Stimulated activated CD8-positive, alpha-beta memory T cell treated with anti-CD3 and anti-CD28 coated beads, Interleukin-7, amount 100 ng/mL, for 1 hour (primary cell): ENCODE data around the gene ARHGDIG.
"Not testable (repeated sequence)": the region's sequence is repeated elsewhere in the genome, so short reads cannot be mapped to it uniquely, and the experiment has no call there.

ENCODE experiments used
- DNase-seq, 2 donors: peaks; one replicate each; pipeline ENCODE4 v3.0.0-alpha.2; 2020; ENCODE audit warnings: low read depth in 2 of 2

The ARHGDIG gene

DNA sequence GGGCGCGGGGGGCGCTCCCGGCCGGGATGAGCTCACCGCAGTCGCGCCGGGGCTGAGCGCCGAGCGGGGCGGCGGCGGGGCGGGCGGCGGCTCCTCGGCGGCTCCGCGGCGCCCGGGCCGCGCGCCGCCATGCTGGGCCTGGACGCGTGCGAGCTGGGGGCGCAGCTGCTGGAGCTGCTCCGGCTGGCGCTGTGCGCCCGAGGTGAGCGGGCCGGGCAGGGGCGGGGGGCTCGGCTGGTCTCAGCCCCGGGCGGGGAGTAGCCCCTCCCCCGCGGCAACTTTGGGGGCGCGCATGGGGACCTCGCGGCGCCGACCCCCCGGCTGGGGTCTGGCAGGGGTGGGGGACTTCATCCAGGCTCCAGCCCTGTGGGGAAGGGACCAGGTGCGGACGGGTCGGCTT lies at the start of gene ARHGDIG:
ARHGDIG (plus strand) TSS at position 40 of the 400 bp plus-strand sequence; CDS start at position 130, 90 bp downstream.
- no peak for DNase-seq

DNA sequence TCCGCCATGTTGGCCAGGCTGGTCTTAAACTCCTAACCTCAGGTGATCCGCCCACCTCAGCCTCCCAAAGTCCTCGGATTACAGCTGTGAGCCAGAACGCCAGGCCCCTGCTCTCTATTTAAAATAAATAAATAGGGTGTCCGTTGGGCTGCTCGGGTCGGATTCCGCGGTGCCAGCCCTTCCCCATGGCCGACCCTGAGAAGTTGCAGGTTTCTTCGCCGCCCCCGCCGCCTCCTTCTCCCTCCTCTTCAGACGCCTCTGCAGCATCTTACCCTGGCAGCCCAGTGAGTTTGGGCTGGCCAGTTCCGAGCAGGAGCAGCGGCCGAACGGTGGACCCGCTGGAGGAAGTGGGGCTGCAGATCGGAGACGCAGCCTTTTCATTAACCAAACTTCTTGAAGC lies 49.4 kb upstream of the ARHGDIG start:
- no peak for DNase-seq

DNA sequence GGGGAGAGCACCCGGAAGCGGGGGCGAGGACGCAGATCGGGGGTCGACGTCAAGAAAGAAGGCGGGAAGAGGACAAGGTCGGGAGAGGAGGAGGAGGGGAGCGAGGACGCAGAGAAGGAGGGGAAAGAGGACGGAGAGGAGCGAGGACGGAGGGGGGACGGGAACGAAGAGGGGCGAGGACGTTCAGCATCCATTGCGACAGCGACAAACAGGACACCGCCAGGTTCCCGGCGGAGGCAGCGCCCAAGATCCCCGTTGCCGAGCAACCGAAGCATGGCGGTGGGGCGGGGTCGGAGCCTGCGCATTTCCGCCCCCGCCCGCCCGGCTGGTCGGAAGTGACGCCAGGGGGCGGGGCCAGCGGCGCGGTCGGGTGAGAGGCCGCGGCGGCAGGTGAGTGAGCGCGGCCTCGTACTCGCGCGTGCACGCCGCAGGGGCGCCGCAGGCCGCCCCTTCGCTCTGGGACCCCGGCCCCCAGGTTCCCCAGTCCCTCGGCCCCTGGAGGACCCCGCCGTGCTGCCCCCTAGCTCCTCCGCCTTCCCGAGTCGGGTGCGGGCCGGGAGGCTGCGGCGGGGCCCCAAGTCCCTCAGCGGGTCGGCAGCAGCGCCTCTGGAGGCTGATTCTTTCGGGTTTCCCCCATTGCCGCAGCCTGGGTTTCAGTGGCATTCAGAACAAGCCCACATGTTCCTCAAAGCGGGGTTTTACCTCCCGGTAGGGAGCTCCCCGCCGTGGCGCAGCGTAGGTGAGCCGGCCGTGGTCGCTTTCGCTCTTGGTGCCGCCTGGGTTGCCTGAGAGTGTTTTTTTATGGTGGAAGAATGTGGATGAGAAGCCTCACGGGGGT lies 45.7 kb upstream of the ARHGDIG start, which contains the start of gene FAM234A:
FAM234A (plus strand) TSS at position 354 of the 838 bp plus-strand sequence. CDS start 19,593 bp downstream, outside the sequence.
- peak; percentile 88 to 89 for DNase-seq

DNA sequence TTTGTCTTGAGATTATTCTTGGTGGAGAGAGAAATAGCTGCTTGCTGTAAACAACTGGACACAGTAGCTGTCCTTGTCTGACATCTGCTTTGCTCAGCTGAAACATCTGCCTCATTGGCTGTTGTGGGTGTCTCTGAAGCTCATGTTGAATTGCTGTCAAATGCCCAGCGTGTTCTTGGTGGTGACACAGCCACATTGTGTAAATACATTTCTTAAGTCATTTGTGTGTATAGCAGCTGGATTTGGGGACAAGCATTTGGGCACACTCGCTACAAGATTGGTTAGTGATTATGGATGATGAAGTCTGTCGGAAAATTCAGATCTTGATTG lies 40.5 kb upstream of the ARHGDIG start:
- no peak for DNase-seq

DNA sequence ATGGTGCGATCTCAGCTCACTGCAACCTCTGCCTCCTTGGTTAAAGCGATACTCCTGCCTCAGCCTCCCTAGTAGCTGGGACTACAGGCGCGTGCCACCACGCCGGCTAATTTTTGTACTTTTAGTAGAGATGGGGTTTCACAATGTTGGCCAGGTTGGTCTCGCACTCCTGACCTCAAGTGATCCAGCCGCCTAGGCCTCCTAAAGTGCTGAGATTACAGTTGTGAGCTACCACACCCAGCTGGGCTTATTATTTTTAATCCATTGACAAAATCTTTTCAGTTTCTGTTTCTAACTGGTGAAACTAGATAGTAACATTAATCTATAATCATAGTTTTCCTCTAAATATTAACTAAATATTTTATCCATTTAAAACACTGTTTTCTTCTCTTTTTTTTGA lies 39.8 kb upstream of the ARHGDIG start:
- DNase-seq = no peak

DNA sequence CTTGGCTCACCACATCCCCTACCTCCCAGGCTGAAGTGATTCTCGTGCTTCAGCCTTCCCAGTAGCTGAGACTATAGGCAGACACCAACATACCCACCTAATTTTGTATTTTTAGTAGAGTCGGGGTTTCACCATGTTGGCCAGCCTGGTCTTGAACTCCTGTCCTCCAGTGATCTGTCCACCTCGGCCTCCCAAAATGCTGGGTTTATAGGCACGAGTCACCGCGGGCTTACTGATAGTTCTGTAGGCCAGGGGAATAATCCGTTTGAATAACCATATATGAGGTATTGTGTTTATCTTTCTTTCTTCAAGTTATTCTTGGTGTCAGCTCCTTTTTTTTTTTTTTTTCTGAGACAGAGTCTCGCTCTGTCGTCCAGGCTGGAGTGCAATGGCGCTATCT lies 38.1 kb upstream of the ARHGDIG start:
- DNase-seq = no peak

DNA sequence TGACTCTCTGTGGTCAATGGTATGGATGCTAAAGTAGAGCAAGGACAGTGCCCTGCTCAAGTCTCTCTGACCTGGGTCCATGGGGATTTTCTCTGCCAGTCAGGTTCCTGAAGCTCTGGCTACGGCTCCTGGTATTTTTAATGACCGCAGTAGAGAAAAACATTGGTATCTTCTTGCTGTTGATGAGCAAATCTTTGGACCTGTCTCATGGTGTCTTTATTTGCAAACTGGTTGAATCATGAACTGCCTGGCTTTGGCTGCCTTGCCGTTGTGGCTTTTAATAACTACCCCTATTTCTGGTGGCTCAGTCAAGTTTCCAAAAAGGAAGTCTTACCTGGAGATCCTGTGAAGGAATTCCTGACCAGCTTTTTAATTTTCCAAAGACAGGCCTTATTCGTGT lies 37.0 kb upstream of the ARHGDIG start:
- DNase-seq = no peak

DNA sequence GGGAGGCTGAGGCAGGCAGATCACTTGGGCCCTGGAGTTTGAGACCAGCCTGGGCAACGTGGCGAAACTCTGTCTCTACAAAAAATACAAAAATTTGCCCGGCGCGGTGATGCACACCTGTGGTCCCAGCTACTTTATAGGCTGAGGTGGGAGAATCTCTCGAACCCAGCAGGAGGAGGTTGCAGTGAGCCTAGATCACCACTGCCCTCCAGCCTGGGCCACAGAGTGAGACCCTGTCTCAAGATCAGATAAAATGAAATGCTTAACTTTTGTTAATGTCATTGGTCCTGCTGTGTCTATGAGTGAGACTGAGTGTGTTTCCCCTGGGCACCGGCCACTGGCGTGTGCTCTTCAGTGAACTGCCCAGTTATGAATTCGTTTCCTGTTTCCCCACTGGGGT lies 35.3 kb upstream of the ARHGDIG start:
- DNase-seq = no peak

DNA sequence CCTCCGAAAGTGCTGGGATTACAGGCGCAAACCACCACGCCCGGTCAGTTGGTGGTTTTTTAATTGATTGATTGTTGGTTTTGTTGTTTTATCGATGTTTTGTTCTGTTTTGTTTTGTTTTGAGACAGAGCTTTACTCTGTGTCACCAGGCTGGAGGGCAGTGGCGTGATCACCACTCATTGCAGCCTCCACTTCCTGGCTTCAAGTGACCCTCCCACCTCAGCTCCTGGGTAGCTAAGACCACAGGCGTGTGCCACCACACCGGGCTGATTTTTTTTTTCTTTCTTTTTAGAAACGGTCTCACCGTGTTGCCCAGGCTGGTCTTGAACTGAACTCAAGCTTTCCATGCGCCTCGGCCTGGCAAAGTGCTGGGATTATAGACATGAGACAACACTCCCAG lies 33.4 kb upstream of the ARHGDIG start:
- DNase-seq = no peak

DNA sequence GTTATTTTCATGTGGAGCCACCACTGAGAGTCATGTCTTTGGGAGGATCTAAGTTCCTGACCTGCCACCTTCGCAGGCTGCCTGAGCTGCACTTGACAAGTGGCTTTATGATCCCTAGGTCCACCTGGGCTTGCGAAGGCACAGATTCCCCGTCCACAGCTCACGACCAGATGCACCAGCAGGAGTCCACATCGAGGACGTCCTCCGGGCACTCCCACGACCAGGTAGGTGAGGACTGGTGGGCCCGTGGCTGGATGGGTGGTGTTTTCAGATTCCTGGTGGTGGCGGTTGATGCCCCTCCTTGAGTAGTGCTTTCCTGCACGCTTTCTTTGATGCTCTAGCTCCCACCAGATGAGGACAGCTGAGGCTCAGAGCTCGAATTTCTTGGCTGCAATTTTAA lies 31.0 kb upstream of the ARHGDIG start:
- DNase-seq = no peak

DNA sequence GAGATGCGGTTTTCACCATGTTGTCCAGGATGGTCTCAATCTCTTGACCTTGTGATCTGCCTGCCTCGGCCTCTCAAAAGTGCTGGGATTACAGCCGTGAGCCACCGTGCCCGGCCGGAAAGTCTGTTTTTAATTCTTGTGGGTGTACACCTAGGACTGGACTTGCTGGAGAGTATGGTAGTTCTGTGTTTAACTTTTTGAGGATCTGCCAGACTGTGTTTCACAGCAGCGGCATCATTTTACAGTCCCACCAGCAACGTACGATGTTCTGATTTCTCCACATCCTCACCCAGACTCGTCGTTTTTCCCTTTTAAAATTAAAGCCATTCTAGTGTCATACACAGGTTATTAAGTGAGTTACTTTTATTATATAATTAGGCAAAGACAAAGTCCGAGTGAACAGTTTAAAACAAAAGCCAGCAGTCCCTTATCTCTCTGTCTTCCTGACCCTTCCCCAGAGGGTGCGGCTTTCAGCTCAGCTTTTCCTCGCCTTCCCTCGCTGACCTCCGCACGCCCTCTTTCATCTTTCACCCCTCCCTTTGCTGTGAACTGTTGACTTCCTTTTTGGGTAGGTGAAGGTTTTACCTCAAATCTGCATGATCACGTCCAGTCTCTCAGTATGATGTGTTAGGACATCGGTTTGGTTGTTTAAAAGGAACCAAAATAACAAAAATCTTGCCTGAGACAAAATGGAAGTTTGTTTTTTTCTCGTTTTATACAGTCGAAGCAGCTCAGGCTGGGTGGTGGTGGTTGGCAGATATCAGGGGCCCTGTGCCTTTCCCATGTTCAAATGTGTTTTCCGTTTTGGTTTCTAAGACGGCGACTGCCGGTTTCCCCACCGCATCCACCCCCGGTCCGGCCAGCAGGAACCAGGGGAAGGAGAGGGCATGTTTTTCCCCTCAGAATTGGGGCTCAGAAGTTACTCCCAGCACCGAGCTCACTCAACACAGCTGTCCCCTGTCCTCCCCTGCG lies 27.7 kb upstream of the ARHGDIG start:
- no peak for DNase-seq

DNA sequence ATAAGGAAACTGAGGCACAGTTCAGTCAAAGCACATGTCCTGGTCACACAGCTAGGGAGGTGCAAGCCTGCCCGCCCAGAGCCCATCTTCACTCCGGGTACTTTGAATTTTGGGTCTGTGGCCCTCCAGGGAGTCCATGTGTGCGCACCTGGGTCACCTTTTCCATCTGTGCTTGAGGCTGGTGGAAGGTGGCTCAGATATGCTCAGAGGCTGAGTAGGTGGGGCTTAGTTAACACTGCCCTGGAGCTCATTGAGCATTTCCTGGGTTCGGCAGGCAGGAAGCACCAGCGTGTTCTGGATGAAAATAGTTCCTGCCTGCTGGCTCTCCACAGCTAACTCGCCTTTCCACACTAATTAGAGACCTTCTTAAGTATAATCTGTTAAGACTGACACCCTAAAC lies 26.6 kb upstream of the ARHGDIG start:
- no peak for DNase-seq

DNA sequence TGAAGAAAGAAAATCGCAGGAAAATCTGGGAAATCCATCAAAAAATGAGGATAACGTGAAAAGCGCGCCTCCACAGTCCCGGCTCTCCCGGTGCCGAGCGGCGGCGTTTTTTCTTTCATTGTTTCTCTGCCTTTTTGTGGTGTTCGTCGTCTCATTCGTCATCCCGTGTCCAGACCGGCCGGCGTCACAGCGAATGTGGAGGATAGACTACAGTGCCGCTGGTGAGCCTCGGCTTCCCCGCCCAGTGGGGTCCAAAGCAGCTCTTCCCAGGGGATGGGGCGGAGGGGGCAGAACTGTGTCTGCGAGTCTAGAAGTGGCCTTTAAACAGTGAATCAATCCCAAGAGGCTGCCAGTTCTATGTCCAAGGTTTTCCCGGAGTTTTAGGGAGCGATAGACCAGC lies 25.9 kb upstream of the ARHGDIG start:
- DNase-seq = no peak

DNA sequence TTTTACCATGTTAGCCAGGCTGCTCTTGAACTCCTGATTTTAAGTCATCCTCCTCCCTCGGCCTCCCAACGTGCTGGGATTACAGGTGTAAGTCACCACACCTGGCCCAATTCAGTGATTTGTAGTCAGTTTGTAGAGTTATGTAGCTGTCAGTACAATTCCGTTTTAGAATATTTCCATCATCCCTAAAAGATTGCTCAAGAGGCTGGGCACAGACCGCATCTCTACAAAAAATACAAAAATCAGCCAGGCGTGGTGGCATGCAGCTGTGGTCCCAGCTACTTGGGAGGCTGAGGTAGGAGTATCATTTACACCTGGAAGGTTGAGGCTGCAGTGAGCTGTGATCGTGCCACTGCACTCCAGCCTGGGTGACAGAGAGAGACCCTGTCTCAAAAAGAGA lies 25.2 kb upstream of the ARHGDIG start:
- DNase-seq = no peak

DNA sequence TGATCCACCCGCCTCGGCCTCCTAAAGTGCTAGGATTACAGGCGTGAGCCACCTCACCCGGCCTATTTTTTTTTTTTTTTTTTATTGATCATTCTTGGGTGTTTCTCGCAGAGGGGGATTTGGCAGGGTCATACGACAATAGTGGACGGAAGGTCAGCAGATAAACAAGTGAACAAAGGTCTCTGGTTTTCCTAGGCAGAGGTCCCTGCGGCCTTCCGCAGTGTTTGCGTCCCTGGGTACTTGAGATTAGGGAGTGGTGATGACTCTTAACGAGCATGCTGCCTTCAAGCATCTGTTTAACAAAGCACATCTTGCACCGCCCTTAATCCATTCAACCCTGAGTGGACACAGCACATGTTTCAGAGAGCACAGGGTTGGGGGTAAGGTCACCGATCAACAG lies 22.3 kb upstream of the ARHGDIG start:
- not testable (repeated sequence) for DNase-seq

DNA sequence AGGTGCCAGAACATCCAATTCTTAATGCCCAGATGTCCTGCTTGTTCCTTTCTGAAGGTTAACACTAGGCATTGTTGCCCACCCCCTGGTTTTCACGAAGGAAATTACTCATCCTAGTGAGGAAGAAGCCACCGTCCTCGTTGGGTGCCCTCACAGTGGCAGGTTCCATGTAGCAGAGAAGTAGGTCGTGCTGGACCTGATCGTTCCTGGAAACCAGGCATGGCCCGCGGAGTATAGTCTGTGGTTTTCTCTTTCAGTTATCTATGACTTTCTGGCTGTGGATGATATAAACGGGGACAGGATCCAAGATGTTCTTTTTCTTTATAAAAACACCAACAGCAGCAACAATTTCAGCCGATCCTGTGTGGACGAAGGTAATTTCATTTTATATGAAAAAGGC lies 21.2 kb upstream of the ARHGDIG start:
- no peak for DNase-seq

DNA sequence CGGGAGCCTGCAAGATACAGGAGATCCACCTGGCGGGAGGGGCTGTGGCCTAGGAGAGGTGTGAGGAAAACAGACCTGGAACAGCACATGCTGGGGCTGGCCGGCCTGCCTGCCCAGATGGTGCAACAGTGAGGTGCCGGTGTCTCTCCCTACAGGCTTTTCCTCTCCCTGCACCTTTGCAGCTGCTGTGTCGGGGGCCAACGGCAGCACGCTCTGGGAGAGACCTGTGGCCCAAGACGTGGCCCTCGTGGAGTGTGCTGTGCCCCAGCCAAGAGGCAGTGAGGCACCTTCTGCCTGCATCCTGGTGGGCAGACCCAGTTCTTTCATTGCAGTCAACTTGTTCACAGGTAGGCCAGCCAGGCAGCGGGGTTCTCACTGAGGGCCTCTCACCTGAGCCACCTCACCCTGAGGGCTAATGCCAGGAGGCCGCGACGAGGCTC lies 20.6 kb upstream of the ARHGDIG start:
- no peak for DNase-seq

DNA sequence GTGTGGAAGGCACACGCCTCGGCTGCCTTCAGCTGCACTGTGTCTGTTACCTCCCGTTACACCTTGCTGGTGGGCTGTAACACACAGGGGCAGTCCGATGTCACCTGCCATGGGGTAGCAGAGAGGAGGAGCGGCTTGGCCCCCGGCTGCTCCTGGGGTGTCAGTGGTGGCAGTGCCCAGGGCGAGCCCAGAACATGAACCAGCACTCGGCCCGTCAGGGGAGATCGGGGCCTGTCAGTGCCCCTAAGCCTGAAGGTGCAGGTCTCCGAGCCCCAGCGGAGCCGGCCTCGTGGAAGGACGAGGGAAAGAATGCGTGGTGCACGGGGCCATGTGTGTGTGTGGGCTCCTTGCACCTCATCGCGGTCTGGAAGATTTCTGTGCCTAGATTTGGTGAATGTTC lies 20.1 kb upstream of the ARHGDIG start:
- DNase-seq = no peak

DNA sequence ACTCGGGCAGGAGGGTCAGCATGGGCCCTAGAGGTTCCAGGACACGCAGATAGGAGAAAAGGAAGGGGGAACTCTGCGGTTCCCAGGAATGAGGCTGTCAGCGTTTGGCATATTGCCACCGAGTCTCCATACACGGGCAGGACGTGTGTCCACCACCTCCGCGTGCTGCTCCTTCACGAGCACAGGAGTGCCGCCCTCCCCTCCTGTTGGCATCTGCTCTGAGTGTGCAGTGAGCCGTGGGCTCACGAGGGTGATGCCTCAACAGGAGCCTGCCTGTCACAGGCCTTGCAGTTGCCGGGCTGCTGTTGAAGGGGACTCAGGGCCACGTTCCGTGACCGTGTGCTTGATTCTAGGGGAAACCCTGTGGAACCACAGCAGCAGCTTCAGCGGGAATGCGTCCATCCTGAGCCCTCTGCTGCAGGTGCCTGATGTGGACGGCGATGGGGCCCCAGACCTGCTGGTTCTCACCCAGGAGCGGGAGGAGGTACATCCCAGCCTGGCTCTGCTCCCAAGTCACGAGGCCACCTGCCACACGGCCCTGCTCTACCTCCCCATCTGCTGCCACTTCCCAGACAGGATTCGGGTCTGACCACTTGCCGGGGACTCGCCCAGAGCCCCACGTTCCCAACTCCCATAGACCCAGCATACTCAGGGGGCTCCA lies 19.2 kb upstream of the ARHGDIG start:
- no peak for DNase-seq

DNA sequence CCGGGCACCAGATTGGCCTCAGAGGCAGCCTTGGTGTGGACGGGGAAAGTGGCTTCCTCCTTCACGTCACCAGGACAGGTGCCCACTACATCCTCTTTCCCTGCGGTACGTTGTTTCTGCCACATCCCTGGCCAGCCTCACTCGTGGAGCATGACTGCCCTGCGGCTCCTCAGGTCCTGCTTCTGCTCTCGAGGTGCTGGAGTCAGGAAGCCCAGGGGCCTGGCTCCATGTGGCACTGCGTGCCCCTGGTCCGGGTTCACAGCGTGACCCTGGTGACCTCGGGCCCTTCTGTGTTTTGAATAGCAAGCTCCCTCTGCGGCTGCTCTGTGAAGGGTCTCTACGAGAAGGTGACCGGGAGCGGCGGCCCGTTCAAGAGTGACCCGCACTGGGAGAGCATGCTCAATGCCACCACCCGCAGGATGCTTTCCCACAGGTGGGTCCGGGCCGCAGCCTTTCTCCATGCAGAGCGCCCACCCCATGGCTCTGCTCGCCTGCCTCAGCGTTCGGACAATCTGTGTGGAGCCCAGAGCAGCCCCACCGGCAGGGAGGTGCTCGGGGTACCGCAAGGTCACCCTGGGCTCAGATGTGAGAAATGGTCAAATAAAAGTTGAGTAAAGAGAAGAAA lies 18.2 kb upstream of the ARHGDIG start:
- no peak for DNase-seq

DNA sequence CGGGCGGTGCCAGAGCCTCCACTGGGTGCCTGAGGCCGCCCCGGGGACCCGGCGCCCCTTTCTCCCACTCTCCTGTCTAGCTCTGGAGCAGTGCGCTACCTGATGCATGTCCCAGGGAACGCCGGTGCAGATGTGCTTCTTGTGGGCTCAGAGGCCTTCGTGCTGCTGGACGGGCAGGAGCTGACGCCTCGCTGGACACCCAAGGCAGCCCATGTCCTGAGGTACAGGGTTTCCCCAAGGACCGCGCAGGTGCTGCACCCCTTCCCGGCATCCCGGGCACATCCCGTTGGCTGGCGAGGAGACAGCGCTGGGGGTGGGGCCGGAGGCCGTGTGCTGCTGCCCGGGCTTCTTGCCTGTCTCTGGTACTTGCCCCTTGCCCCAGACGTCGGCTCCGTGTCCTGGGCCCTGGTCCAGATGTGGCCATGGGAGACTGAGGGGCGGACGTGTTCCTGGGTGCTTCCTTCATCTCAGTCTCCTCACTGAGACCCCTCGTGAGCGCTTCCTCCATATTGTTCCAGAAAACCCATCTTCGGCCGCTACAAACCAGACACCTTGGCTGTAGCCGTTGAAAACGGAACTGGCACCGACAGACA lies 17.1 kb upstream of the ARHGDIG start:
- DNase-seq = no peak
